ENCODE results near the gene OR51B4. TPM values are rescaled to one million over a fixed set of nuclear protein-coding genes. Genes with fewer than 3 reads are reported as not detected.

The OR51B4 gene
- total RNA-seq, 1 experiment from 2014 or later, result not detected

GRCh38 chr11:5286901-5287300, 14.8 kb downstream of the OR51B4 start:
- no peaks in the 10 kb centered on the region for H3K79me2 ChIP-seq (ENCODE audit: insufficient read depth, low read length)
- H2BK12ac ChIP-seq (ENCODE audit: insufficient read length, low read depth, low read length), result no peak overlapping the region
- H3K4me2 ChIP-seq (ENCODE audit: insufficient read depth, insufficient read length, low read length), result no peak overlapping the region
- no peak overlapping the region for H3K4ac ChIP-seq (ENCODE audit: low read depth, low read length)
- no peaks in the 10 kb centered on the region for H4K20me1 ChIP-seq (ENCODE audit: control insufficient read depth, insufficient read depth, insufficient read length)
- no peak overlapping the region for H4K5ac ChIP-seq (ENCODE audit: insufficient read length, low read depth, low read length)
- H2BK5ac ChIP-seq (ENCODE audit: insufficient read length, low read length), result no peak overlapping the region
- no peaks in the 10 kb centered on the region for H3K9me3 Mint-ChIP-seq
- H4K8ac ChIP-seq (replicated peaks; ENCODE audit: insufficient read length, low read depth, low read length), result no peak overlapping the region
- H2AFZ ChIP-seq (ENCODE audit: low read length), result no peak overlapping the region
- no peak overlapping the region for H2AK5ac ChIP-seq (ENCODE audit: insufficient read length, low read length)
- no peaks in the 10 kb centered on the region for H3K23me2 ChIP-seq (ENCODE audit: insufficient read length, low read depth, low read length, poor library complexity, severe bottlenecking)
- no peaks in the 10 kb centered on the region; the same call in 1 of the 2 replicates for H3K27me3 Mint-ChIP-seq (ENCODE audit: low read depth)
- H3K36me3 Mint-ChIP-seq (ENCODE audit: insufficient read depth in 1 of 3, low read depth in 3 of 3), result no peaks in the 10 kb centered on the region; a peak in 1 of 7 replicates
- H4K91ac ChIP-seq (ENCODE audit: insufficient read length, low read depth, low read length), result no peak overlapping the region
- no peak overlapping the region for H3K14ac ChIP-seq (ENCODE audit: insufficient read depth, low read length)
- no peak overlapping the region for H3K23ac ChIP-seq (ENCODE audit: insufficient read length, low read depth, low read length)
- no peaks in the 10 kb centered on the region for H3K27me3 ChIP-seq (ENCODE audit: insufficient read depth, low read length)
- TF ChIP-seq CTCF (conservative IDR thresholded peaks at IDR 0.05), result no peak
- no CpG with 5 or more reads among the region's 3 CpGs for WGBS (ENCODE audit: extremely low coverage, insufficient read length, low lambda C conversion rate)
- no peak overlapping the region for H2BK20ac ChIP-seq (ENCODE audit: low read depth, low read length, poor library complexity, severe bottlenecking)
- no peaks in the 10 kb centered on the region for H3K9me3 ChIP-seq (ENCODE audit: control insufficient read depth, low read depth, low read length)
- H3K4me1 Mint-ChIP-seq, result no peaks in the 10 kb centered on the region
- no peak overlapping the region for H3K4me3 Mint-ChIP-seq
- H3K56ac ChIP-seq (ENCODE audit: insufficient read length, low read depth, low read length), result no peak overlapping the region
- no peak overlapping the region for H3K27ac ChIP-seq (ENCODE audit: insufficient read length, low read depth, low read length)
- no peak overlapping the region for H3K9ac ChIP-seq (ENCODE audit: extremely low read depth, insufficient read length, low read length)
- H3K27ac Mint-ChIP-seq, result no peak overlapping the region
- no peak for DNase-seq
- H3K79me1 ChIP-seq (ENCODE audit: insufficient read depth, low read depth, low read length, poor library complexity, severe bottlenecking), result no peaks in the 10 kb centered on the region
- no peak overlapping the region for H2BK15ac ChIP-seq (ENCODE audit: low read depth, low read length)
- H2BK120ac ChIP-seq (ENCODE audit: low read depth, low read length, poor library complexity, severe bottlenecking), result no peak overlapping the region
- no peaks in the 10 kb centered on the region for H3K4me1 ChIP-seq (ENCODE audit: insufficient read depth, low read length)
- H3K18ac ChIP-seq (ENCODE audit: insufficient read length, low read depth, low read length), result no peak overlapping the region
- no peak overlapping the region for H3T11ph ChIP-seq (ENCODE audit: low read length)

Data from H9 (cell line).